GM10847 (cell line): ENCODE measurements around the gene PAK1.

Source experiments
- POLR2A ChIP-seq: IDR thresholded peaks from 2 replicates; pipeline ENCODE4 v1.6.1; 2011; ENCODE audit not compliant: insufficient read length; ENCODE audit errors: extremely low read depth

PAK1 gene

GRCh38 chr11:77448269-77448668 is 25.6 kb downstream of the PAK1 start:
- TF ChIP-seq POLR2A = no peak

- TF ChIP-seq POLR2A = no peak
These were observed 26.8 kb downstream of the PAK1 start for GRCh38 chr11:77446911-77447629.

GRCh38 chr11:77444261-77444660 is 29.6 kb downstream of the PAK1 start:
- TF ChIP-seq POLR2A = no peak

- TF ChIP-seq POLR2A = no peak
These were observed 31.4 kb downstream of the PAK1 start for GRCh38 chr11:77442394-77443053.

DNA sequence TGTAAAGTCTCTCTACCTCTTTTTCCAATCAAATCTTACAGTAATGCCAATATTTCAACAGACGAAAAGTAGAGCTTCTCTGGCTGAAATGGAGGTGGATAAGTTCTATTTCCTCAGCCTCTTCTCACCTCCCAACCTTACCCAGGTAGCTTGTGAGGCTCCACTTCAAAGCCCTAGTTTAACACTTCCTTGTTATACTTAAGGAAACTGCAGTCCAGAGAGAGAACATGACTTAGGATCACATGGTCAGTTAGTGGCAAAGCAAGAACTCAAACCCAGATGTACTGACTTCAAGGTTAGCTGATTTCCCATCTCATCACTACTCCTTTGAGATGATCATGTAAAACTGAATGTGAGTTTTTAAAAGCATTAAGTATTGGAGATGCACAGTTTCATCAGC is 32.5 kb downstream of the PAK1 start:
- TF ChIP-seq POLR2A = no peak

GRCh38 chr11:77440678-77441077 is 33.2 kb downstream of the PAK1 start:
- no peak for TF ChIP-seq POLR2A

DNA sequence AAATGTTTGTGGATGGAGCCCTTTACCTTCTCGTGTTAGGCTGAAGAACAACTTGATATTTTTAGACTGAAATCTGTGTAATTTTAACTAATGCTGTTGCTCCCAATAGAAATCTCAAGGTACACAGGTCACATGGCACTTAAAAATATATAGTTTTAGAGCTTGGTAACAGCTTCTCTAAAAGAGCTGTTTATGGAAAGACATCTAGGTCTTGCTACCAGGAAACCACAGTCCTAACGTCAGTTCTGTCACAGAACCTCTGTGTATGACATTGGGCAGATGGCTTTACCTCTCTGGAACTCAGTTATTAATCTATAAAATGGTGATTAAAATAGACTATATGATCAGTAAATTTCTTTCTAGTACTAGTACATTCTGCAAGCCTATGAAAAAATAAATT is 35.4 kb downstream of the PAK1 start:
- no peak for TF ChIP-seq POLR2A

- no peak for TF ChIP-seq POLR2A
These were observed 36.9 kb downstream of the PAK1 start for GRCh38 chr11:77436969-77437368.

DNA sequence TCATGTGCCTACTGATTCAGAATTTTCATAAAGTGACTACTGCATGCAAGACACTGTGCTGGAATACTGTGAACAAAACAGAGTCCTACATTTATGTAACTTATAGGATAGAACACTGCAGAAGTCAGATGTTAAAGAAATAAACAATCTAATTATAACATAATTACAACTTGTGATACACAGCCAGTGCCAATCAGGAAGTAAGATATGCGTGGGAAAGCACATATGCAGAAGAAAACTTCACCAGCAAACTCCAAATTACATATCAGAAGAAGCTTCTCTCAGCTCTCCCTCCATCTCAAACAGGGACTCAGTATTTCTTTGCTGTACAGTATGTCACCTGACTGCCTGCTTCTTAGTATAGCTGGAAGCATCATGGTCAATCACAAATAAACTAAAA is 37.4 kb downstream of the PAK1 start:
- no peak for TF ChIP-seq POLR2A

- TF ChIP-seq POLR2A = no peak
These were observed 37.9 kb downstream of the PAK1 start for GRCh38 chr11:77435972-77436371.

DNA sequence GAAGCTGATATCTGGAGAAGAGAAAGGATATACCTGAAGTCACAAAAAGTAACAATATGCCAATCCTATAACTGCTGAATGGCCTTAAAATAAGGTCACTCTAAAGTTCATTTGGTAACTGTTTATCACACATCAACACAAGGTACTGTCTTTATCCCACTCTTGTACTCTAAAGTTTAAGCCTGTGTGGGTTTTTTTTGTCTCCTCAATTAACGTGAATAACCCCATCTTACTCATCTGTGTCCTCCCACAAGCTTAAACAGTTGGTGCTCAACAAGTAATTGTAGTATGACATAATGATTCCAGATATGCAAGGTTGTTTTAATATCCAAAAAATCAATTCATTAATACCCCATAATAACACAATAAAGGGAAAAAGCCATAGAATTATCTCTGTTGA is 42.1 kb downstream of the PAK1 start:
- TF ChIP-seq POLR2A = no peak

DNA sequence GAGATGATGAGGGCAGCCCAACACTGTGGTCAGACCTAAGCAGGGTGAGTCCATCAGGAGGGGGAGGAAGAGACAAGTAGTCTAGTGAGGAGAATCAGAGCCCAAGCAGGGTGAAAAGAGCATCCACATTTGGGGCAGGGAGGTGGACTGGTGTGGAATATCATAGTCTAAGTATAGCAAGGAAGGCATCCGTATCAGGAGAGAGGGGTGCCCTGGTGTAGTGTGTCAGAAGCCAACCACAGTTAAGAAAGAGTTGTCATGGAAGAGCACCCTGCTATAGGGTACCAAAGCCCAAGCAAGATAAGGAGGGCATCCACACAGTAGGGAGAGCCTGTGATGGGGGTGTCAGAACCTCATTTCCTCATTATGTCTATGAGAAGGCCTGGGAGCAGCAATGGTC is 45.3 kb downstream of the PAK1 start:
- no peak for TF ChIP-seq POLR2A

DNA sequence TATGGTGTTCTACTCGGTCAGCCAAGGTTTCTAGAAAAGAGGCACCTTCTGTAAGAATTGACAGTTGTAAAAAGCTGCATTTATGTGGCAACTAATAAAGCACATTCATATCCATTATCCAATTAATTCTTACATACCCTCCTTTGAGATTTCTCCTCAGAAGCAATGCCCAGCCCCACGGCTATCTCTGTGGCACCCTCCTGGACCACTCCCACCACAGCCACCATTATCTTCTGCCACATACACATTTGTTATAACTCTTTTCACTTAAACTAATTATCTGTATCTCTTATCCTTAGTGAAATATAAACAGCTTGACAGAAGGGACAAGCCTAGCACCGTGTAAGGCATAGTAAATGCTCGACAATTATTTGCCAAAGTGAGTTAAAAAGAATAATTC is 48.5 kb downstream of the PAK1 start:
- no peak for TF ChIP-seq POLR2A

DNA sequence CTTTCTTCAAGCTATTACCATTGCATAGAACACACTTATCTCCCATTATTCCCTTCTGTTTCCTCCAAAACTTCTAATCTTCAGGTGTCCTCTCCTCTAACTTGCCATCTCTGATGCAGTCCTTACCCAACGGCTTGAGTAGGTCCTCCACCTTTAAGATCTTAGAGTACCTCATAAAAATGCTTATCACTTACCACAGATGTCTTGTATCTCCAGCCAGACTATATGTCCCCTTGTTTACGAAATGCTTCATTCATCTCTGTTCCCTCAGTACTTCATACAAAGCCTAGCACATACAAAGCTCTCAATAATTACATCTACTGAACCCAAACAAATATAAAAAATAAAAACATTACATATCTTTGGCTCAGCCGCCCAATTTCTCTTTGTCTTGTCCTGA is 49.2 kb downstream of the PAK1 start:
- no peak for TF ChIP-seq POLR2A

DNA sequence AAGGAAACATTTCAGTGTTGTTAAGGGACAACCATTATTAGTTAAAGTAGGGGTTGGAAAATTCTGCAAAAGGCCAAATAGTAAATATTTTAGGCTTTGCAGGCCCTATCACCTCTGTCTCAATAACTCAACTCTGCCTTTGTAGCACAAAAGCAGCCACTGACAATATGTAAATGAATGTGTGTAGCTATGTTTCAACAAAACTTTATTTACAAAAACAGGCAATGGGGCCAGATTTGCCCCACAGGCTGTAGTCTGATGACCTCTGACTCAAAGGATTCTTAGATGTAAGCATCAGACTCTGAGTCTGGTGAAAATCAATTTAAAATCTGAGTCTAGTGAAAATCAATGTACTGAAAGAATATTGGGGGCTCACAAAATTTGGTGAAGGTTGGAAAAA is 50.3 kb downstream of the PAK1 start:
- no peak for TF ChIP-seq POLR2A

GRCh38 chr11:77422687-77423086 is 51.2 kb downstream of the PAK1 start:
- TF ChIP-seq POLR2A = no peak

DNA sequence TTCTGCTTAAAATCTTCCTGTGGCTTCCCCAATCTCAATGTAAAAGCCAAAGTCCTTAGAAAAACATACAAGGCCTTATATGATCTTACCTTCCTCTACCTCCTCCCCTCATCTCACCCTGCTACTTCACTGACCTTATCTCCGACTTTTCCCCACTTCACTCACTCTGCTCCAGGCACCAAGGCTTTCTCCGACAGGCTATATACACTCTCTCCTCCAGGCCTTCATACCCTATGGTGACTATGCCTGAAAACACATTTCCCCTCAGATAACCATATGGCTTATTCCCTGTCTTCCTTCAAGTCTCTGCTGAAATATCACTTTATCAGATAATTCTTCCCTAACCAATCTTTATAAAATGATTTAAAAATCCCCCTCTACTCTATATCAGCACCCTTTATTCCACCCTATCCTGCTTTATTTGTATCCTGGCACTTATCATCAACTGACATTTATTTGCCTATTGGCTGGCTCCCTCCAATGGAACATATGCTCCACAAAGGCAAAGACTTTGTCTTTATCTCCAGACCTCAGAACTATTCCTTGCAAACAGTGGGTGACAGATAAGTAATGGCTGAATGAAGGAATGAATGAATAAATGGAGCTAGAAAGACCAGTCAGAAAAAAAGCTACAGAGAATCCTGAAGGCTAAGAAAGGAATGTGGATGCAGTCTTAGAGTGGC is 52.7 kb downstream of the PAK1 start:
- no peak for TF ChIP-seq POLR2A

GRCh38 chr11:77418971-77419597 is 54.8 kb downstream of the PAK1 start:
- no peak for TF ChIP-seq POLR2A
